ENCODE results near the gene PNPLA5. TPM values are rescaled to one million over a fixed set of nuclear protein-coding genes. Genes with fewer than 3 reads are reported as not detected.

Gene PNPLA5
- total RNA-seq, 1 experiment from 2014 or later: not detected

GRCh38 chr22:43841742-43842141 is 50.1 kb downstream of the PNPLA5 start:
- CTCF ChIA-PET: interaction anchor here (0.5 kb wide), 1 partner anchor 695 kb away, joined by 7 read pairs; no protein-coding TSS in a partner anchor

GRCh38 chr22:43840851-43841250 is 51.0 kb downstream of the PNPLA5 start:
- CTCF ChIA-PET: no interaction called here
- no peak overlapping the region for H2AFZ ChIP-seq (ENCODE audit: low read length)
- H3K9me2 ChIP-seq (replicated peaks; ENCODE audit: low read length): no peaks in the 10 kb centered on the region
- H3K27me3 ChIP-seq (ENCODE audit: low read length): no peaks in the 10 kb centered on the region
- H4K20me1 ChIP-seq (ENCODE audit: low read length): no peaks in the 10 kb centered on the region
- intact Hi-C loops (cut with micrococcal nuclease): no loop called here
- no peak overlapping the region for H3K4me3 ChIP-seq (ENCODE audit: low read length)
- no peaks in the 10 kb centered on the region for H3K9me3 ChIP-seq (ENCODE audit: low read length)
- H3K79me2 ChIP-seq (ENCODE audit: low read length): no peaks in the 10 kb centered on the region
- no peaks in the 10 kb centered on the region for H3K4me1 ChIP-seq (ENCODE audit: insufficient read depth, low read length)
- no peak for TF ChIP-seq CTCF (conservative IDR thresholded peaks at IDR 0.05; ENCODE audit: low read depth, low read length)
- TF ChIP-seq EZH2 (IDR thresholded peaks at IDR 0.05; ENCODE audit: low read length, unreplicated experiment): no peak
- no peak for TF ChIP-seq EZH2phosphoT487 (IDR thresholded peaks at IDR 0.05; ENCODE audit: borderline replicate concordance, low read length)
- DNase-seq (no peak), ATAC-seq (no peak)
- H3K36me3 ChIP-seq (ENCODE audit: low read depth, low read length): no peaks in the 10 kb centered on the region
- no peak overlapping the region for H3K9ac ChIP-seq (ENCODE audit: low read length)
- POLR2A ChIA-PET (ENCODE audit: unreplicated experiment): no interaction called here
- H3F3A ChIP-seq (ENCODE audit: low read length, unreplicated experiment): no peaks in the 10 kb centered on the region
- H3K27ac ChIP-seq (ENCODE audit: low read length): no peak overlapping the region
- H3K4me2 ChIP-seq (ENCODE audit: low read length): no peak overlapping the region
- no TSS peak for BruUV-seq (replicated peaks)

More at GRCh38 chr22:43841742-43842141, 50.1 kb downstream of the PNPLA5 start:
- Histone ChIP-seq H3K27me3 (ENCODE audit: low read length) (no peaks in the 10 kb centered on the region), H3K4me1 (ENCODE audit: insufficient read depth, low read length) (no peaks in the 10 kb centered on the region), H3K36me3 (ENCODE audit: low read depth, low read length) (no peaks in the 10 kb centered on the region), H3K9ac (ENCODE audit: low read length) (no peak overlapping the region), H4K20me1 (ENCODE audit: low read length) (no peaks in the 10 kb centered on the region), H3K4me2 (ENCODE audit: low read length) (no peak overlapping the region), H3K9me2 (replicated peaks; ENCODE audit: low read length) (no peaks in the 10 kb centered on the region), H3K79me2 (ENCODE audit: low read length) (no peaks in the 10 kb centered on the region), H3K27ac (ENCODE audit: low read length) (no peak overlapping the region), H3K9me3 (ENCODE audit: low read length) (no peaks in the 10 kb centered on the region), H2AFZ (ENCODE audit: low read length) (no peak overlapping the region), H3F3A (ENCODE audit: low read length, unreplicated experiment) (no peaks in the 10 kb centered on the region), H3K4me3 (ENCODE audit: low read length) (no peak overlapping the region)
- no TSS peak for BruUV-seq (replicated peaks)
- POLR2A ChIA-PET (ENCODE audit: unreplicated experiment): no interaction called here
- intact Hi-C loops (cut with micrococcal nuclease): no loop called here
- DNase-seq: no peak
- ATAC-seq: no peak
- TF ChIP-seq EZH2phosphoT487 (IDR thresholded peaks at IDR 0.05; ENCODE audit: borderline replicate concordance, low read length) (no peak), CTCF (conservative IDR thresholded peaks at IDR 0.05; ENCODE audit: low read depth, low read length) (no peak), EZH2 (IDR thresholded peaks at IDR 0.05; ENCODE audit: low read length, unreplicated experiment) (no peak)

GRCh38 chr22:43840431-43840830 is 51.4 kb downstream of the PNPLA5 start:
- Histone ChIP-seq H3K9me2 (replicated peaks; ENCODE audit: low read length) (no peaks in the 10 kb centered on the region), H3K9ac (ENCODE audit: low read length) (no peak overlapping the region), H3F3A (ENCODE audit: low read length, unreplicated experiment) (no peaks in the 10 kb centered on the region), H3K9me3 (ENCODE audit: low read length) (no peaks in the 10 kb centered on the region), H4K20me1 (ENCODE audit: low read length) (no peaks in the 10 kb centered on the region), H2AFZ (ENCODE audit: low read length) (no peak overlapping the region), H3K4me2 (ENCODE audit: low read length) (no peak overlapping the region), H3K27ac (ENCODE audit: low read length) (no peak overlapping the region), H3K4me1 (ENCODE audit: insufficient read depth, low read length) (no peaks in the 10 kb centered on the region), H3K79me2 (ENCODE audit: low read length) (no peaks in the 10 kb centered on the region), H3K36me3 (ENCODE audit: low read depth, low read length) (no peaks in the 10 kb centered on the region), H3K4me3 (ENCODE audit: low read length) (no peak overlapping the region), H3K27me3 (ENCODE audit: low read length) (no peaks in the 10 kb centered on the region)
- no TSS peak for BruUV-seq (replicated peaks)
- DNase-seq: no peak
- no peak for TF ChIP-seq CTCF (conservative IDR thresholded peaks at IDR 0.05; ENCODE audit: low read depth, low read length)
- no peak for TF ChIP-seq EZH2phosphoT487 (IDR thresholded peaks at IDR 0.05; ENCODE audit: borderline replicate concordance, low read length)
- no peak for TF ChIP-seq EZH2 (IDR thresholded peaks at IDR 0.05; ENCODE audit: low read length, unreplicated experiment)
- ATAC-seq: no peak
- CTCF ChIA-PET: no interaction called here
- intact Hi-C loops (cut with micrococcal nuclease): no loop called here
- POLR2A ChIA-PET (ENCODE audit: unreplicated experiment): no interaction called here
